ACC112 (cell line): ENCODE results near the gene SRGAP3.

Experiments used
- H2AFZ ChIP-seq: fragments of 200-600 bp; sonication (generic); one replicate; pipeline ENCODE4 v1.6.0; 2017; ENCODE audit warnings: antibody characterized with exemption, low read length; ENCODE audit not compliant: unreplicated experiment
- H3K27ac ChIP-seq: fragments of 200-600 bp; sonication (generic); 2 replicates; pipeline ENCODE4 v1.5.1; 2014; ENCODE audit warnings: low read depth, mild to moderate bottlenecking, antibody characterized with exemption, low read length, moderate library complexity
- H3K27me3 ChIP-seq: fragments of 200-600 bp; sonication (generic); 2 replicates; pipeline ENCODE4 v1.6.1; 2014; ENCODE audit warnings: mild to moderate bottlenecking, antibody characterized with exemption, low read length, moderate library complexity, mixed read lengths; ENCODE audit not compliant: insufficient read depth
- H3K36me3 ChIP-seq: fragments of 200-600 bp; sonication (generic); 2 replicates; pipeline ENCODE4 v1.6.1; 2016; ENCODE audit warnings: mild to moderate bottlenecking, antibody characterized with exemption, low read length, moderate library complexity, mixed read lengths; ENCODE audit not compliant: insufficient read depth
- H3K4me1 ChIP-seq: fragments of 200-600 bp; sonication (generic); one replicate; pipeline ENCODE4 v1.6.1; 2016; ENCODE audit warnings: low read length, mixed read lengths; ENCODE audit not compliant: insufficient read depth, unreplicated experiment, control insufficient read depth
- H3K4me3 ChIP-seq: fragments of 200-600 bp; sonication (generic); 2 replicates; pipeline ENCODE4 v1.5.1; 2014; ENCODE audit warnings: mild to moderate bottlenecking, low read depth, low read length
- H3K79me2 ChIP-seq: fragments of 200-600 bp; sonication (generic); one replicate; pipeline ENCODE4 v1.6.0; 2016; ENCODE audit warnings: low read length; ENCODE audit not compliant: control insufficient read depth, unreplicated experiment, insufficient read depth

The SRGAP3 gene

GRCh38 chr3:9081184-9081818, 168.1 kb downstream of the SRGAP3 start:
- no peaks in the 10 kb centered on the region for H3K79me2 ChIP-seq
- H3K4me3 ChIP-seq: no peak overlapping the region
- no peaks in the 10 kb centered on the region for H3K36me3 ChIP-seq
- no peak overlapping the region for H2AFZ ChIP-seq
- peaks cover 32% of the 10 kb centered on the region for H3K27me3 ChIP-seq
- no peak overlapping the region for H3K27ac ChIP-seq
- H3K4me1 ChIP-seq: no peaks in the 10 kb centered on the region

DNA sequence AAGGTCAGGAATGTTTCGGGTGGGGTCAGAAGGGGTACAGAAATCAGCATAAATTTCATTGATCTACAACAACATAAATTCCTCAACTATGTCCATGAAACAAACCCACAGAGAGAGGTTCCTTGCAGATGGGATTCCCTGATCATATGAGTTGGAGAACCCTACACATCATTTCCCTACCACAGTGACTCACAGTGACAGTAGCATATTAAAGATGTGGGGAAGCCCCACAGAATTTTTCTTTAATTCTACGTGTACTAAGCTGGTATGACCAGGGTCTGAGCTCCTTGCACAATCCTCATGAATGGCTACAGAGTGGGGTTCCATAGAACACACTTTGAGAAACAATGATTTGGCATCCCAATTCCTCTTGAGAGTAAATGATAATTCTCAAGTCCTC, 169.3 kb downstream of the SRGAP3 start:
- Histone ChIP-seq H3K4me3 (no peak overlapping the region), H3K79me2 (no peaks in the 10 kb centered on the region), H2AFZ (no peak overlapping the region), H3K36me3 (no peaks in the 10 kb centered on the region), H3K27me3 (peaks cover 32% of the 10 kb centered on the region), H3K4me1 (no peaks in the 10 kb centered on the region), H3K27ac (no peak overlapping the region)

- peaks cover 27% of the 10 kb centered on the region for H3K27me3 ChIP-seq
- no peaks in the 10 kb centered on the region for H3K36me3 ChIP-seq
- no peak overlapping the region for H3K4me3 ChIP-seq
- no peaks in the 10 kb centered on the region for H3K4me1 ChIP-seq
- H2AFZ ChIP-seq: no peak overlapping the region
- H3K27ac ChIP-seq: no peak overlapping the region
- no peaks in the 10 kb centered on the region for H3K79me2 ChIP-seq
These were observed 169.8 kb downstream of the SRGAP3 start for GRCh38 chr3:9079676-9080075.

GRCh38 chr3:9078561-9079240, 170.7 kb downstream of the SRGAP3 start:
- no peak overlapping the region for H2AFZ ChIP-seq
- peaks cover 18% of the 10 kb centered on the region for H3K27me3 ChIP-seq
- no peaks in the 10 kb centered on the region for H3K79me2 ChIP-seq
- H3K4me1 ChIP-seq: no peaks in the 10 kb centered on the region
- no peaks in the 10 kb centered on the region for H3K36me3 ChIP-seq
- H3K27ac ChIP-seq: no peak overlapping the region
- no peak overlapping the region for H3K4me3 ChIP-seq

DNA sequence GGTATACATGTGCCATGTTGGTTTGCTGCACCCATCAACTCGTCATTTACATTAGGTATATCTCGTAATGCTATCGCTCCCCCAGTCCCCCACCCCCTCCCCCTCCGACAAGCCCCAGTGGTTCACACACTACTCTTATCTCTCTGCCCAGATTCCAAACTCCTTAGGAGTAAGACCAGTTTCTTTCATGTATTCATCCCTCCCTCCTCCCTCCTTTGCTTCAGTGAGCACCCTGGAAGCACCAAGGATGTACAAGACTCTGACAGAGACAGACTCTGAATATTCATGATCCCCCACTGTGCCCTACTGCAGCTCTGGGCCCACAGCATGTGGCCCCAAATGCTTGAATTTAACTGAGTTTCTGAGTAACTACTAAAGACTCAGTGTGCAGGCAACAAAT, 172.4 kb downstream of the SRGAP3 start:
- H3K79me2 ChIP-seq: no peaks in the 10 kb centered on the region
- no peak overlapping the region for H3K27ac ChIP-seq
- H2AFZ ChIP-seq: no peak overlapping the region
- no peaks in the 10 kb centered on the region for H3K36me3 ChIP-seq
- no peaks in the 10 kb centered on the region for H3K4me1 ChIP-seq
- 0 out of 2 replicates have a peak, but pooled peaks cover 3% of the 10 kb centered on the region for H3K27me3 ChIP-seq
- no peak overlapping the region for H3K4me3 ChIP-seq

DNA sequence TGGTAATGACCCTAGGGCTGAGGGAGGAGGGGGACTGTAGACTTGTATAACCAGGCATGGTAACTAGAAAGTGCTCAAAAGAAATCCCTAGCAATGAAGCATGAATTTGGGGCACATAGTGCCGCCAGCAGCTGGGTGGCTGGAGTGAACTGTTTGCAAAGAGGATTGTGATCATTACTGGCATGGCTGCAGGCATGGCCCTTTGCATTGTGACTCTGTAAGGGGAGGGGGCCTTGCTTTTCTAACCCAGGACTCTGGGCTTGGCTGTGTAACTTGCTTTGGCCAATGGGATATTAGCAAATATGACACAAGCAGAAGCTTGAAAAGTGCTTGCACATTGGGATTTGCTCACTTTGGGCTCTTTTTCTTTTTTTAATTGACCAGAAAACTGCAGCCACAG, 173.7 kb downstream of the SRGAP3 start:
- H3K79me2 ChIP-seq: no peaks in the 10 kb centered on the region
- H3K4me1 ChIP-seq: no peaks in the 10 kb centered on the region
- H3K27me3 ChIP-seq: peaks cover 9% of the 10 kb centered on the region; the same call in 1 of the 2 replicates
- H3K4me3 ChIP-seq: no peak overlapping the region
- no peak overlapping the region for H2AFZ ChIP-seq
- no peaks in the 10 kb centered on the region for H3K36me3 ChIP-seq
- no peak overlapping the region for H3K27ac ChIP-seq

- no peak overlapping the region for H2AFZ ChIP-seq
- H3K36me3 ChIP-seq: no peaks in the 10 kb centered on the region
- no peaks in the 10 kb centered on the region for H3K4me1 ChIP-seq
- peaks cover 21% of the 10 kb centered on the region; the same call in 1 of the 2 replicates for H3K27me3 ChIP-seq
- H3K4me3 ChIP-seq: no peak overlapping the region
- no peaks in the 10 kb centered on the region for H3K79me2 ChIP-seq
- H3K27ac ChIP-seq: no peak overlapping the region
These were observed 175.4 kb downstream of the SRGAP3 start for GRCh38 chr3:9074079-9074478.

DNA sequence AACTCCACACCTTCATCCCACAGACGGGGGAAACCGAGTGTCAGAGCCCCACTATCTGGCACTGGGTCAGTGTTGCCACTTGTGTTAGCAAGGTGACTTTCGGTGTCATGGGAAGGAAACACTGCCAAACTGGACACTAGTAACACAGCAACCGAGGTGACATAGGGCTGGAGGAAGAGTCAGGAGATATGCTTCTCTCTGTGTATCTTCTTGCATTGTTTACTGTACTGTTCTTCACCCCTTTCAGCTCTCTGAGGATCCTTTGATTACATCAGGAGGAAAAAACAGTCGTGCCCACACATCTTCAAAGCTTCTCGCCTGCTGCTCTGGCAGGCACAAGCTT, 176.8 kb downstream of the SRGAP3 start:
- Histone ChIP-seq H3K79me2 (no peaks in the 10 kb centered on the region), H3K27ac (no peak overlapping the region), H3K4me3 (no peak overlapping the region), H3K27me3 (peaks cover 30% of the 10 kb centered on the region; the same call in 1 of the 2 replicates), H3K4me1 (no peaks in the 10 kb centered on the region), H3K36me3 (no peaks in the 10 kb centered on the region), H2AFZ (no peak overlapping the region)

- Histone ChIP-seq H3K27ac (no peak overlapping the region), H3K4me1 (no peaks in the 10 kb centered on the region), H2AFZ (no peak overlapping the region), H3K27me3 (peaks cover 30% of the 10 kb centered on the region; the same call in 1 of the 2 replicates), H3K79me2 (no peaks in the 10 kb centered on the region), H3K4me3 (no peak overlapping the region), H3K36me3 (no peaks in the 10 kb centered on the region)
These were observed 177.3 kb downstream of the SRGAP3 start for GRCh38 chr3:9071936-9072666.

DNA sequence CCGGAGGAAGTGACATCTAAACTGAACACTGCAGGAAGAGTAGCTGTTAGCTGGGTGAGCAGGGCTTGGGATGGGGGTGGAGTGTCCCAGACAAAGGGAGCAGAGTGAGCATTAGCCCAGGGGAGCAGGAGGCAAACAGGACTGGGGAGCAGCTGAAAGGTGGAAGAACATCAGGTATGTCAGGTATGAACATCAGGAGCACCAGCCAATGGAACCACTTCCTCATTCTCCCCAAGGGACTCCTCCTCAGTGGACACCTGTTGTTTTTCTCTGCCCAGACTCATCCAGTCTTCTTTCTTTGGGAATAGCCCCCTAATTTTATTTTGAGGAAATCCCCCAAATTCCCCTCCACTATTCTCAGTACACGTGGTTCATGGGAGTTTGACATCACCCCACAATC, 178.5 kb downstream of the SRGAP3 start:
- H3K36me3 ChIP-seq: no peaks in the 10 kb centered on the region
- peaks cover 32% of the 10 kb centered on the region for H3K27me3 ChIP-seq
- H3K4me3 ChIP-seq: no peak overlapping the region
- no peak overlapping the region for H2AFZ ChIP-seq
- H3K79me2 ChIP-seq: no peaks in the 10 kb centered on the region
- H3K27ac ChIP-seq: no peak overlapping the region
- H3K4me1 ChIP-seq: no peaks in the 10 kb centered on the region

DNA sequence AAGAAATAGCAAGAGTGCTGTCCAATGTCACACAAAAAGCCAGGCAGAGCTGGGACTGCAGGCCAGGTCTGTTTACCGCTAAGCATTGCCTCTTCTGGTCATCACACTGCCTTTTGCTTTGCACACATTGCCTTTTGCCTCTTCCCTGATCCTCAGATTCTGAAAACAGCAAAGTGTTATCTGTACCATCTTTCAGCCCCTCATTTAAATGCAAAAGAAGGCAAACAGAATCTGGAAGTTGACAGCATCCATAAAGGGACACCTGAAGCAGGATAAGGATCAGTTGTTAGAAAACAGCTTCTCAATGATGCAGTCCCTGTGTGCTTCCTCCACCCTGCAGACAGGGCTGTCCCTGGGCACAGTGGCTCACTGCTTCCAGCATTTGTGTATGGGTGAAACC, 179.5 kb downstream of the SRGAP3 start:
- H2AFZ ChIP-seq: no peak overlapping the region
- H3K4me3 ChIP-seq: no peak overlapping the region
- no peaks in the 10 kb centered on the region for H3K79me2 ChIP-seq
- H3K36me3 ChIP-seq: no peaks in the 10 kb centered on the region
- no peaks in the 10 kb centered on the region for H3K4me1 ChIP-seq
- no peak overlapping the region for H3K27ac ChIP-seq
- peaks cover 42% of the 10 kb centered on the region for H3K27me3 ChIP-seq
